Lower leg skin (tissue), 4 donors: ENCODE results near the gene SRGAP1. TPM values are rescaled to one million over a fixed set of nuclear protein-coding genes. Genes with fewer than 3 reads are reported as not detected.

Source experiments
- DNase-seq, 2 donors: peaks; one replicate each; pipeline ENCODE4 v3.0.0-alpha.2; 2019; ENCODE audit warnings: low spot score in 2 of 2
- H3K4me3 ChIP-seq: fragments of 200-600 bp; sonication (generic); 2 replicates; pipeline ENCODE4 v1.5.1; 2017; ENCODE audit warnings: mild to moderate bottlenecking, low read depth; ENCODE audit not compliant: poor library complexity, severe bottlenecking
- POLR2A ChIP-seq, 2 donors: fragments of 450-650 bp; IDR thresholded peaks; one replicate each; pipeline ENCODE4 v1.6.1; 2016 to 2017; ENCODE audit warnings: antibody characterized with exemption in 2 of 2, mild to moderate bottlenecking in 1 of 2, moderate library complexity in 1 of 2
- WGBS, 2 donors: methylation state at CpG; one replicate each; pipeline ENCODE4 v1.1.5; 2018; 5-methylcytosine and 5-hydroxymethylcytosine counted together
- intact Hi-C: fragments of 100-400 bp; cut with DNase I; formaldehyde crosslinking; loops from one replicate; pipeline ENCODE4 v1.15.0; 2023; ENCODE audit warnings: low total_unique reads
- total RNA-seq, 4 donors: library from RNA; depleted of rRNA; stranded (reverse); fragments of >200 nt; gene quantifications; one replicate each; pipeline ENCODE4 v1.1.0, GENCODE V29; 2016
- TF ChIP-seq, protein P1 (sequence below), 3 donors: fragments of 450-650 bp; IDR thresholded peaks; one replicate each; pipeline ENCODE4 v1.5.1; 2016; ENCODE audit warnings: antibody characterized with exemption in 3 of 3, mild to moderate bottlenecking in 3 of 3, moderate library complexity in 2 of 3

SRGAP1 gene
- total RNA-seq, 4 donors from 2014 or later: 1.3 to 6.0 (median 1.7) TPM

GRCh38 chr12:63911341-63911740 lies 66.8 kb downstream of the SRGAP1 start:
- H3K4me3 ChIP-seq: no peak overlapping the region
- DNase-seq: no peak
- 80 to 86% methylated on average over 4 of the region's 4 CpGs for WGBS, 2 donors
- intact Hi-C loops: no loop called here
- TF ChIP-seq POLR2A (IDR thresholded peaks at IDR 0.05): no peak
- TF ChIP-seq, protein P1, sequence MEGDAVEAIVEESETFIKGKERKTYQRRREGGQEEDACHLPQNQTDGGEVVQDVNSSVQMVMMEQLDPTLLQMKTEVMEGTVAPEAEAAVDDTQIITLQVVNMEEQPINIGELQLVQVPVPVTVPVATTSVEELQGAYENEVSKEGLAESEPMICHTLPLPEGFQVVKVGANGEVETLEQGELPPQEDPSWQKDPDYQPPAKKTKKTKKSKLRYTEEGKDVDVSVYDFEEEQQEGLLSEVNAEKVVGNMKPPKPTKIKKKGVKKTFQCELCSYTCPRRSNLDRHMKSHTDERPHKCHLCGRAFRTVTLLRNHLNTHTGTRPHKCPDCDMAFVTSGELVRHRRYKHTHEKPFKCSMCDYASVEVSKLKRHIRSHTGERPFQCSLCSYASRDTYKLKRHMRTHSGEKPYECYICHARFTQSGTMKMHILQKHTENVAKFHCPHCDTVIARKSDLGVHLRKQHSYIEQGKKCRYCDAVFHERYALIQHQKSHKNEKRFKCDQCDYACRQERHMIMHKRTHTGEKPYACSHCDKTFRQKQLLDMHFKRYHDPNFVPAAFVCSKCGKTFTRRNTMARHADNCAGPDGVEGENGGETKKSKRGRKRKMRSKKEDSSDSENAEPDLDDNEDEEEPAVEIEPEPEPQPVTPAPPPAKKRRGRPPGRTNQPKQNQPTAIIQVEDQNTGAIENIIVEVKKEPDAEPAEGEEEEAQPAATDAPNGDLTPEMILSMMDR (IDR thresholded peaks at IDR 0.05): no peak

GRCh38 chr12:63912651-63913050 lies 68.2 kb downstream of the SRGAP1 start:
- no peak for TF ChIP-seq POLR2A (IDR thresholded peaks at IDR 0.05)
- TF ChIP-seq, protein P1 (IDR thresholded peaks at IDR 0.05): no peak
- H3K4me3 ChIP-seq: no peak overlapping the region
- intact Hi-C loops: no loop called here
- no peak for DNase-seq
- 74 to 78% methylated on average over 2 of the region's 2 CpGs for WGBS, 2 donors

DNA sequence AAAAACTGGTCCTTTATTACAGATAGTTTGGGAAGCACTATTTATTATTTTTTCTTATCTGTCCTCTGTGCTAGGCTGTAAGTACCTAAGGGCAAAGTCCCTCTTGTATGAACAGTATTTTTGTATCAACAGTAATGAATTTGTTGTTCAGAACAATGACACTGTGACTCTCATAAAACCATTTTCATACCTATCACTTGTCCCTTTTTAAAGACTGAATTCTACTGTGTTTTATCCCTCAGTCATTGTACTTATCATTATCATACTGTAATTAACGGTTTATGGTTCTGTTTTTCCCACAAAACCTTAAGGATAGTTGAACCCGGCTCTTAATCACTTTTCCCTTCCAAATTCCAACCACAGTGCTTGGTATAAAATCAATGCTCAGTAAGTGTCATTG lies 69.4 kb downstream of the SRGAP1 start:
- WGBS, 2 donors: 85 to 89% methylated on average over 2 of the region's 2 CpGs

GRCh38 chr12:63915105-63915800 lies 70.8 kb downstream of the SRGAP1 start:
- WGBS, 2 donors: 19 to 26% methylated on average over 2 of the region's 2 CpGs
- intact Hi-C loops: no loop called here

More for the DNA sequence above, 69.4 kb downstream of the SRGAP1 start:
- intact Hi-C loops: no loop called here
- no peak for DNase-seq
- H3K4me3 ChIP-seq: no peak overlapping the region
- TF ChIP-seq, protein P1 (IDR thresholded peaks at IDR 0.05): no peak
- TF ChIP-seq POLR2A (IDR thresholded peaks at IDR 0.05): no peak

DNA sequence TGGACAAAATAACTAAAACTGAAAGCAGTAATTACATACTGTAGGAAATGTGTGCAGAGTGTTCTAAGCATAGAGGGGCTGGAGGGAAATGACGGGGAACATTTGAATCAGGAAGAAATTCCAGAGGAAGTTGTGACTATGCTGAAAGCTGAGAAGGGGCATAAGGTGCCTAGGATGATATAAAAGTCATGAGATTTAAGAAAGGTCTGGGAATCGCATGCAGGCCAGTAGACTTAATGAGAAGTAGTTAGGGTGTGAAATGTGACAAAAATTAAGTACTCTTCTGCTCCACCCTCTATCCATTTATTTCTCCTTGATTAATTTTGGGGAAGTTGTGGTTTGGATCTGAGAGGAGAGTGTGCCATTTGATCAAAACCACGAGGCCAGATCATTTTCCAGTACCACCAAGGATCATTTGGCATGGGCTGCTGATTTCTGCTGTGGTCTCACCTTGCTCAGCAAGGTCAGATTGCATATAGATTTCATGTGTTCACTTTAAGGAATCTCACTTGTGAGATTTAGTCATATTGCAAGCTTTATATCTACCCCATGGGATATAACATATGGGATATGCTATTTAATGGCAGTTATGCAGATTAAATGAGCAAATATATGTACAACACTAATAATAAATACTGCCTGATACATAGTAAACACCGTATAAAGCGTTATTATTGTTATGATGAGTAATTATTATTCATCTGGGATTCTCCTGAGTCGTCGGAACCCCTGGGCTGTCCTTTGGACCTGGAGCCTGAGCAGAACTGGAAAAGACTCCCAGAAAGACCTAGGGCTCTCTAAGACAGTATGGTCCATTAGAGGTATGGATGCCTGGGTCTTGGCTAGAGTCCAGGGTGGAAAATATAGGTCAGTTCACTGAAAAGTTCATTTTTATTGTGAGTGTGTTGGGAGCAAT lies 72.3 kb downstream of the SRGAP1 start:
- 69 to 77% methylated on average over 7 of the region's 7 CpGs for WGBS, 2 donors
- DNase-seq: no peak
- TF ChIP-seq, protein P1 (IDR thresholded peaks at IDR 0.05): no peak
- TF ChIP-seq POLR2A (IDR thresholded peaks at IDR 0.05): no peak

More at GRCh38 chr12:63915105-63915800, 70.8 kb downstream of the SRGAP1 start:
- TF ChIP-seq, protein P1 (IDR thresholded peaks at IDR 0.05): no peak
- TF ChIP-seq POLR2A (IDR thresholded peaks at IDR 0.05): no peak
- H3K4me3 ChIP-seq: no peak overlapping the region
- DNase-seq: no peak

More for the DNA sequence above, 72.3 kb downstream of the SRGAP1 start:
- no peak overlapping the region for H3K4me3 ChIP-seq
- intact Hi-C loops: no loop called here
